Measurements from ENCODE around the gene DR1. TPM values are rescaled to one million over a fixed set of nuclear protein-coding genes. Genes with fewer than 3 reads are reported as not detected.

Gene DR1
- total RNA-seq: 24.2 and 50.6 TPM in 2 replicates

- DNase-seq: peak; percentile 93
These were observed at the start of gene DR1 for GRCh38 chr1:93345633-93346420. Gene DR1, plus strand, starts transcription at chr1:93345907. Its CDS starts 739 bp downstream, at chr1:93346646.

GRCh38 chr1:93296555-93297154 lies 49.1 kb upstream of the DR1 start:
- DNase-seq: no peak

GRCh38 chr1:93301131-93301530 lies 44.6 kb upstream of the DR1 start:
- DNase-seq: no peak

GRCh38 chr1:93302078-93302477 lies 43.6 kb upstream of the DR1 start:
- DNase-seq: no peak

GRCh38 chr1:93304716-93305138 lies 41.0 kb upstream of the DR1 start:
- peak; percentile 78 for DNase-seq

- DNase-seq: no peak
These were observed 38.8 kb upstream of the DR1 start for GRCh38 chr1:93306920-93307319.

- DNase-seq: no peak
These were observed 32.7 kb upstream of the DR1 start for GRCh38 chr1:93313026-93313425.

- DNase-seq: no peak
These were observed 28.5 kb upstream of the DR1 start for GRCh38 chr1:93317207-93317606.

GRCh38 chr1:93317943-93318342 lies 27.8 kb upstream of the DR1 start:
- no peak for DNase-seq

GRCh38 chr1:93321720-93322119 lies 24.0 kb upstream of the DR1 start:
- DNase-seq: no peak

- DNase-seq: no peak
These were observed 23.4 kb upstream of the DR1 start for GRCh38 chr1:93322349-93322748.

- DNase-seq: no peak
These were observed 22.4 kb upstream of the DR1 start for GRCh38 chr1:93323185-93323820.

- DNase-seq: peak; percentile 34
These were observed 20.9 kb upstream of the DR1 start for GRCh38 chr1:93324486-93325464.

- no peak for DNase-seq
These were observed 16.6 kb upstream of the DR1 start for GRCh38 chr1:93328809-93329760.

- no peak for DNase-seq
These were observed 15.5 kb upstream of the DR1 start for GRCh38 chr1:93330196-93330595.

- no peak for DNase-seq
These were observed 15.1 kb upstream of the DR1 start for GRCh38 chr1:93330617-93331016.

GRCh38 chr1:93331412-93331811 lies 14.3 kb upstream of the DR1 start:
- DNase-seq: no peak

- DNase-seq: no peak
These were observed 13.3 kb upstream of the DR1 start for GRCh38 chr1:93332368-93332767.

- peak; percentile 75 for DNase-seq
These were observed 7.1 kb upstream of the DR1 start for GRCh38 chr1:93338387-93339146.

- DNase-seq: no peak
These were observed 6.5 kb upstream of the DR1 start for GRCh38 chr1:93339171-93339697.
